IPS-18a (cell line): ENCODE measurements around the gene YPEL3.
"Not testable (repeated sequence)": the region's sequence is repeated elsewhere in the genome, so short reads cannot be mapped to it uniquely, and the experiment has no call there.

Experiments used
- H3K27ac ChIP-seq: one replicate; pipeline ENCODE4 v1.5.1; 2013; ENCODE audit warnings: low read length
- H3K27me3 ChIP-seq: one replicate; pipeline ENCODE4 v1.6.1; 2013; ENCODE audit warnings: mild to moderate bottlenecking, low read length; ENCODE audit not compliant: control insufficient read depth, insufficient read depth
- H3K36me3 ChIP-seq: one replicate; pipeline ENCODE4 v1.6.1; 2013; ENCODE audit warnings: low read depth, low read length; ENCODE audit not compliant: control insufficient read depth
- H3K4me1 ChIP-seq: one replicate; pipeline ENCODE4 v1.6.1; 2013; ENCODE audit warnings: low read depth, low read length; ENCODE audit not compliant: control insufficient read depth
- H3K4me3 ChIP-seq: one replicate; pipeline ENCODE4 v1.5.1; 2013; ENCODE audit warnings: low read length
- H3K9ac ChIP-seq: one replicate; pipeline ENCODE4 v1.6.1; 2013; ENCODE audit warnings: mild to moderate bottlenecking, low read length, moderate library complexity
- H3K9me3 ChIP-seq: one replicate; pipeline ENCODE4 v1.6.1; 2013; ENCODE audit warnings: low read depth, low read length; ENCODE audit not compliant: control insufficient read depth

YPEL3 gene

GRCh38 chr16:30114833-30115232 is 18.8 kb upstream of the YPEL3 start:
- not testable (repeated sequence) for H3K27me3 ChIP-seq, H3K4me3 ChIP-seq, H3K27ac ChIP-seq, H3K4me1 ChIP-seq, H3K9me3 ChIP-seq, H3K36me3 ChIP-seq, H3K9ac ChIP-seq

GRCh38 chr16:30114411-30114810 is 18.4 kb upstream of the YPEL3 start:
- H3K27ac ChIP-seq, result no peak overlapping the region
- H3K4me1 ChIP-seq, result no peaks in the 10 kb centered on the region
- no peaks in the 10 kb centered on the region for H3K27me3 ChIP-seq
- H3K9ac ChIP-seq, result no peak overlapping the region
- H3K9me3 ChIP-seq, result no peaks in the 10 kb centered on the region
- peaks cover 3% of the 10 kb centered on the region for H3K36me3 ChIP-seq
- H3K4me3 ChIP-seq, result no peak overlapping the region

- Histone ChIP-seq H3K27ac (no peak overlapping the region), H3K27me3 (no peaks in the 10 kb centered on the region), H3K4me3 (no peak overlapping the region), H3K9ac (no peak overlapping the region), H3K36me3 (peaks cover 3% of the 10 kb centered on the region), H3K4me1 (no peaks in the 10 kb centered on the region), H3K9me3 (no peaks in the 10 kb centered on the region)
Measured at GRCh38 chr16:30113711-30114333, 17.8 kb upstream of the YPEL3 start.

GRCh38 chr16:30113031-30113710 is 17.2 kb upstream of the YPEL3 start, which contains the start of gene GDPD3:
Gene GDPD3 (minus strand): TSS chr16:30113537. CDS start chr16:30113478, 59 bp downstream.
- no peak within 1 kb of the TSS for H3K9ac ChIP-seq

GRCh38 chr16:30112197-30113030 is 16.4 kb upstream of the YPEL3 start:
- Histone ChIP-seq H3K9me3 (no peaks in the 10 kb centered on the region), H3K36me3 (peaks cover 5% of the 10 kb centered on the region), H3K27ac (no peak overlapping the region), H3K27me3 (no peaks in the 10 kb centered on the region), H3K4me3 (no peak overlapping the region), H3K9ac (no peak overlapping the region), H3K4me1 (no peaks in the 10 kb centered on the region)

More at GRCh38 chr16:30113031-30113710, 17.2 kb upstream of the YPEL3 start, which contains the start of gene GDPD3:
- Histone ChIP-seq H3K4me3 (no peak within 1 kb of the TSS), H3K4me1 (no peaks in the 10 kb centered on the region), H3K9me3 (no peaks in the 10 kb centered on the region), H3K27me3 (no peaks in the 10 kb centered on the region), H3K27ac (no peak within 1 kb of the TSS), H3K36me3 (peaks cover 3% of the 10 kb centered on the region)

- no peak overlapping the region for H3K4me3 ChIP-seq
- no peaks in the 10 kb centered on the region for H3K4me1 ChIP-seq
- no peak overlapping the region for H3K9ac ChIP-seq
- peaks cover 3% of the 10 kb centered on the region for H3K36me3 ChIP-seq
- no peaks in the 10 kb centered on the region for H3K9me3 ChIP-seq
- no peaks in the 10 kb centered on the region for H3K27me3 ChIP-seq
- no peak overlapping the region for H3K27ac ChIP-seq
Measured at GRCh38 chr16:30110661-30111060, 14.6 kb upstream of the YPEL3 start.

GRCh38 chr16:30108059-30108850 is 12.2 kb upstream of the YPEL3 start:
- no peak overlapping the region for H3K4me3 ChIP-seq
- H3K9ac ChIP-seq, result no peak overlapping the region
- H3K27me3 ChIP-seq, result no peaks in the 10 kb centered on the region
- no peak overlapping the region for H3K27ac ChIP-seq
- no peaks in the 10 kb centered on the region for H3K9me3 ChIP-seq
- H3K36me3 ChIP-seq, result peaks cover 7% of the 10 kb centered on the region
- H3K4me1 ChIP-seq, result no peaks in the 10 kb centered on the region

- no peak overlapping the region for H3K27ac ChIP-seq
- no peak overlapping the region for H3K4me3 ChIP-seq
- H3K27me3 ChIP-seq, result no peaks in the 10 kb centered on the region
- peaks cover 7% of the 10 kb centered on the region for H3K36me3 ChIP-seq
- no peaks in the 10 kb centered on the region for H3K9me3 ChIP-seq
- H3K4me1 ChIP-seq, result no peaks in the 10 kb centered on the region
- no peak overlapping the region for H3K9ac ChIP-seq
Measured at GRCh38 chr16:30104492-30104891, 8.5 kb upstream of the YPEL3 start.

GRCh38 chr16:30104090-30104489 is 8.1 kb upstream of the YPEL3 start:
- H3K9me3 ChIP-seq, result no peaks in the 10 kb centered on the region
- no peak overlapping the region for H3K4me3 ChIP-seq
- H3K36me3 ChIP-seq, result peaks cover 7% of the 10 kb centered on the region
- H3K27ac ChIP-seq, result no peak overlapping the region
- no peaks in the 10 kb centered on the region for H3K4me1 ChIP-seq
- H3K27me3 ChIP-seq, result no peaks in the 10 kb centered on the region
- no peak overlapping the region for H3K9ac ChIP-seq

GRCh38 chr16:30096862-30097563 is 1.0 kb upstream of the YPEL3 start:
- peaks cover 5% of the 10 kb centered on the region for H3K4me1 ChIP-seq
- no peaks in the 10 kb centered on the region for H3K27me3 ChIP-seq
- no peaks in the 10 kb centered on the region for H3K36me3 ChIP-seq
- H3K9me3 ChIP-seq, result peaks cover 12% of the 10 kb centered on the region
- H3K4me3 ChIP-seq, result peak overlapping the region; percentile 52
- peak overlapping the region; percentile 70 for H3K9ac ChIP-seq
- H3K27ac ChIP-seq, result no peak overlapping the region
